HCT116 (cell line): Measurements from ENCODE around the gene HORMAD2. TPM values are rescaled to one million over a fixed set of nuclear protein-coding genes. Genes with fewer than 3 reads are reported as not detected.

Source experiments
- ATAC-seq: fragments of 200-7000 bp; cut with Tn5 transposase; 2 replicates; pipeline ENCODE4 v1.9.1; 2020; ENCODE audit warnings: mild to moderate bottlenecking, moderate library complexity
- BruUV-seq: library from RNA; stranded (reverse); fragments of 400-500 nt; replicated peaks from 2 replicates; lab custom pipeline; 2021; lab: Mats Ljungman, UMichigan
- CTCF ChIA-PET: fragments of 300-600 bp; sonication (Branson Sonifier 250); formaldehyde crosslinking; loops from one replicate; lab custom pipeline; 2021; ENCODE audit warnings: antibody characterized with exemption; lab: Charles Lee
- POLR2A ChIA-PET: fragments of 300-600, 350-600 bp; sonication (Branson Sonifier 250); formaldehyde crosslinking; loops from one replicate; lab custom pipeline; 2021; ENCODE audit warnings: antibody characterized with exemption; lab: Charles Lee
- RAD21 ChIA-PET, 2 experiments: fragments of 300-600 bp; sonication (Branson Sonifier 250); formaldehyde crosslinking; loops; one replicate each; lab custom pipeline; 2023; ENCODE audit warnings: low total read pairs in 2 of 2; ENCODE audit not compliant: uncharacterized antibody in 2 of 2, unreplicated experiment in 2 of 2, low non-redundant PET in 1 of 2; lab: Charles Lee
- DNase-seq: peaks from one replicate; pipeline ENCODE4 v3.0.0-alpha.2; 2010; ENCODE audit warnings: low read depth, low spot score
- H2AFZ ChIP-seq: fragments of 200-600 bp; shearing (Covaris generic), sonication (generic); 2 replicates; pipeline ENCODE4 v1.6.1; 2017; ENCODE audit warnings: low read depth, mixed run types, mixed read lengths, antibody characterized with exemption, low read length; ENCODE audit not compliant: poor library complexity, severe bottlenecking
- H3K27ac ChIP-seq: 2 replicates; pipeline ENCODE4 v1.5.1; 2012; ENCODE audit warnings: low read depth, low read length
- H3K27me3 ChIP-seq: fragments of 200-600 bp; sonication (generic); 2 replicates; pipeline ENCODE4 v1.6.1; 2016; ENCODE audit warnings: mixed run types, low read length, mixed read lengths; ENCODE audit not compliant: insufficient read depth
- H3K36me3 ChIP-seq, 2 experiments: fragments of 200-500 bp in 1 of 2; fragments of 200-600 bp in 1 of 2; sonication (Bioruptor generic) in 1 of 2; sonication (generic) in 1 of 2; 2 replicates each; pipeline versions ENCODE4 v1.5.1 to v1.6.1; 2014 to 2016; ENCODE audit warnings: low read length in 2 of 2, inconsistent platforms in 1 of 2, mixed read lengths in 1 of 2, mixed run types in 1 of 2; ENCODE audit not compliant: insufficient read depth in 2 of 2, control insufficient read depth in 1 of 2
- H3K4me1 ChIP-seq, 2 experiments: fragments of 200-600 bp in 1 of 2; sonication (generic) in 1 of 2; 2 replicates each; pipeline versions ENCODE4 v1.5.1 to v1.6.1; 2012 to 2017; ENCODE audit warnings: low read length in 2 of 2, inconsistent platforms in 1 of 2, mild to moderate bottlenecking in 1 of 2, mixed read lengths in 1 of 2, mixed run types in 1 of 2, moderate library complexity in 1 of 2; ENCODE audit not compliant: insufficient read depth in 2 of 2, control insufficient read depth in 1 of 2
- H3K4me2 ChIP-seq: fragments of 200-600 bp; sonication (generic); 2 replicates; pipeline ENCODE4 v1.6.1; 2017; ENCODE audit warnings: mixed run types, low read length, mixed read lengths
- H3K4me3 ChIP-seq, 2 experiments: fragments of 200-600 bp in 1 of 2; sonication (generic) in 1 of 2; replicated peaks in 1 of 2; 2 replicates each; pipeline ENCODE4 v1.5.1; 2011 to 2016; ENCODE audit warnings: low read length in 2 of 2, control low read depth in 1 of 2, low read depth in 1 of 2, mild to moderate bottlenecking in 1 of 2, mixed read lengths in 1 of 2, mixed run types in 1 of 2
- H3K79me2 ChIP-seq: fragments of 200-600 bp; sonication (generic); 2 replicates; pipeline ENCODE4 v1.6.1; 2017; ENCODE audit warnings: mild to moderate bottlenecking, mixed run types, low read length, moderate library complexity, mixed read lengths; ENCODE audit not compliant: insufficient read depth
- H3K9ac ChIP-seq: fragments of 200-600 bp; sonication (generic); 2 replicates; pipeline ENCODE4 v1.6.1; 2016; ENCODE audit warnings: low read length, mixed read lengths
- H3K9me2 ChIP-seq: fragments of 200-600 bp; sonication (generic), shearing (Covaris generic); 2 replicates; pipeline ENCODE4 v1.6.1; 2017; ENCODE audit warnings: mixed run types, mild to moderate bottlenecking, moderate library complexity; ENCODE audit not compliant: insufficient read depth
- H3K9me3 ChIP-seq, 2 experiments: fragments of 200-500 bp in 1 of 2; fragments of 200-600 bp in 1 of 2; sonication (Bioruptor generic) in 1 of 2; sonication (generic) in 1 of 2; 2 replicates each; pipeline ENCODE4 v1.6.1; 2014 to 2017; ENCODE audit warnings: low read length in 2 of 2, mixed read lengths in 2 of 2, inconsistent platforms in 1 of 2, low read depth in 1 of 2, mild to moderate bottlenecking in 1 of 2, mixed run types in 1 of 2, moderate library complexity in 1 of 2; ENCODE audit not compliant: control insufficient read depth in 1 of 2, insufficient read depth in 1 of 2
- H4K20me1 ChIP-seq: fragments of 200-600 bp; sonication (generic), shearing (Covaris generic); 2 replicates; pipeline ENCODE4 v1.6.1; 2017; ENCODE audit warnings: mixed run types, mild to moderate bottlenecking, moderate library complexity; ENCODE audit not compliant: insufficient read depth
- CBX3 ChIP-seq: IDR thresholded peaks from 2 replicates; pipeline ENCODE4 v1.6.1; 2012; ENCODE audit warnings: low read depth
- EGR1 ChIP-seq: IDR thresholded peaks from 2 replicates; pipeline ENCODE4 v1.6.1; 2012; ENCODE audit warnings: low read depth
- ELF1 ChIP-seq: IDR thresholded peaks from 2 replicates; pipeline ENCODE4 v1.6.1; 2012; ENCODE audit warnings: low read depth, borderline replicate concordance
- EZH2 ChIP-seq: fragments of 200-600 bp; sonication (generic); IDR thresholded peaks from 2 replicates; pipeline ENCODE4 v1.6.1; 2017; ENCODE audit warnings: antibody characterized with exemption, mixed run types
- EZH2phosphoT487 ChIP-seq: fragments of 200-600 bp; IDR thresholded peaks from 2 replicates; pipeline ENCODE4 v1.6.1; 2018; ENCODE audit warnings: antibody characterized with exemption, borderline replicate concordance
- FOSL1 ChIP-seq: IDR thresholded peaks from 2 replicates; pipeline ENCODE4 v1.6.1; 2012; ENCODE audit warnings: low read depth
- POLR2AphosphoS5 ChIP-seq: IDR thresholded peaks from 2 replicates; pipeline ENCODE4 v1.6.1; 2011; ENCODE audit warnings: mild to moderate bottlenecking, low read depth, low read length, moderate library complexity
- RAD21 ChIP-seq: IDR thresholded peaks from 2 replicates; pipeline ENCODE4 v1.6.1; 2012; ENCODE audit warnings: low read depth, mild to moderate bottlenecking
- SIN3A ChIP-seq: IDR thresholded peaks from 2 replicates; pipeline ENCODE4 v1.6.1; 2012; ENCODE audit warnings: low read depth
- SP1 ChIP-seq: IDR thresholded peaks from 2 replicates; pipeline ENCODE4 v1.6.1; 2012; ENCODE audit warnings: low read depth
- SRF ChIP-seq: IDR thresholded peaks from 2 replicates; pipeline ENCODE4 v1.6.1; 2012; ENCODE audit warnings: low read depth
- TCF7L2 ChIP-seq: IDR thresholded peaks from 2 replicates; pipeline ENCODE4 v1.7.0; 2011; ENCODE audit warnings: borderline replicate concordance, inconsistent platforms; ENCODE audit not compliant: insufficient read depth, insufficient read length; ENCODE audit errors: extremely low read depth
- YY1 ChIP-seq: IDR thresholded peaks from 2 replicates; pipeline ENCODE4 v1.6.1; 2011; ENCODE audit warnings: low read length, low read depth, moderate library complexity, mild to moderate bottlenecking; ENCODE audit not compliant: insufficient replicate concordance; ENCODE audit errors: extremely low read depth
- ZFX ChIP-seq: fragments of 450-650 bp; IDR thresholded peaks from 2 replicates; pipeline ENCODE4 v1.6.1; 2017
- ZNF274 ChIP-seq: fragments of 200-500 bp; sonication (Bioruptor generic); IDR thresholded peaks from 2 replicates; pipeline ENCODE4 v1.6.1; 2014; ENCODE audit warnings: mild to moderate bottlenecking, low read depth, low read length, inconsistent platforms
- intact Hi-C: fragments of 100-400 bp; cut with micrococcal nuclease; formaldehyde crosslinking; loops from 2 replicates; pipeline ENCODE4 v1.10.0; 2022
- total RNA-seq: library from RNA; stranded (reverse); gene quantifications from one replicate; pipeline ENCODE4 v1.2.1, GENCODE V29; 2021; ENCODE audit not compliant: unreplicated experiment
- TF ChIP-seq, protein P1 (sequence below): IDR thresholded peaks from 2 replicates; pipeline ENCODE4 v1.6.1; 2012
- TF ChIP-seq, protein P2 (sequence below), 3 experiments: fragments of 200-600 bp in 1 of 3; sonication (generic) in 1 of 3; IDR thresholded peaks in 2 of 3; conservative IDR thresholded peaks in 1 of 3; 2 replicates each; pipeline ENCODE4 v1.5.1; 2012 to 2017; ENCODE audit warnings: low read depth in 2 of 3, low read length in 2 of 3, antibody characterized with exemption in 1 of 3, borderline replicate concordance in 1 of 3, control low read depth in 1 of 3, mild to moderate bottlenecking in 1 of 3, mixed read lengths in 1 of 3, mixed run types in 1 of 3, moderate library complexity in 1 of 3; ENCODE audit not compliant: insufficient read depth in 1 of 3
- TF ChIP-seq, protein P3 (sequence below): IDR thresholded peaks from 2 replicates; pipeline ENCODE4 v1.6.1; 2011; ENCODE audit warnings: mild to moderate bottlenecking, low read length, moderate library complexity; ENCODE audit not compliant: insufficient replicate concordance; ENCODE audit errors: extremely low read depth
- TF ChIP-seq, protein P4 (sequence below): IDR thresholded peaks from 2 replicates; pipeline ENCODE4 v1.6.1; 2012

HORMAD2 gene
- total RNA-seq, 1 experiment from 2014 or later, result not detected

DNA sequence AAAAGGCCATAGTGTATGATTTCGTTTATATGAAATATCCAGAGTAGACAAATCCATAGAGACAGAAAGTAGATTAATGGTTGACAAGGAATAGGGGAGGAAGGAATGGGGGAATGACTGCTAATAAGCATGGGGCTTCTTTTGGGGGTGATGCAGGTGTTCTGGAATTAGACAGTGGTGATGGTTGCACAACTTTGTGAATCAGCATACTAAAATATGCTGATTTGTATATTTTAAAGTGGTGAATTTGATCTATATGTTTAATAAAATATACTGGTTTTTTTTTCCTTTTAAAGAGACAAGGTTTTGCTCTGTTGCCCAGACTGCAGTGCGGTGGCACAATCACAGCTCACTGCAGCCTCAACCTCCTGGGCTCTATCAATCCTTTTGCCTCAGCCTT, 6.5 kb upstream of the HORMAD2 start (continued):
- TF ChIP-seq EZH2 (no peak), CBX3 (no peak)
- TF ChIP-seq, protein P1, sequence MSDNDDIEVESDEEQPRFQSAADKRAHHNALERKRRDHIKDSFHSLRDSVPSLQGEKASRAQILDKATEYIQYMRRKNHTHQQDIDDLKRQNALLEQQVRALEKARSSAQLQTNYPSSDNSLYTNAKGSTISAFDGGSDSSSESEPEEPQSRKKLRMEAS, result no peak

DNA sequence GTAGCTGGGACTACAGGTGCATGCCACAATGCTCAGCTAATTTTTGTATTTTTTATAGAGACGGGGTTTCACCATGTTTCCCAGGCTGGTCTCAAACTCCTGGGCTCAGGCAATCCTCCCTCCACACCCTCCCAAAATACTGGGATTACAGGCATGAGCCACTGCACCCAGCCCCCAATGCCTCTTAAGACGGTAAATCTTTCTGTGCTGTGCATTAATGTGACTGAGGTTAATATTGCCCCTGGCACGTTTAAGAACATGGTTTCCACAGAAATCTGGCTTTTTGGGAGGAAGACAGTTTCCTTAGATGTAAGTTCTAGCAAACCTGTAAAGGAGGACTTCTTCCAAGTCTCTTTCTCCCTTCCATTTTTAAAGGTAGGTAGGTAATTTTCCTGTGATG, 6.1 kb upstream of the HORMAD2 start:
- POLR2A ChIA-PET, result no interaction called here

More for the DNA sequence above, 6.1 kb upstream of the HORMAD2 start:
- ATAC-seq, result no peak
- H3K36me3 ChIP-seq, result no peaks in the 10 kb centered on the region
- H3K27ac ChIP-seq, result no peak overlapping the region
- intact Hi-C loops, result no loop called here
- no peak overlapping the region for H3K4me3 ChIP-seq
- no peaks in the 10 kb centered on the region; a peak in 1 of 4 replicates for H3K9me3 ChIP-seq
- no peaks in the 10 kb centered on the region for H3K9me2 ChIP-seq
- TF ChIP-seq RAD21 (no peak), POLR2AphosphoS5 (no peak), ELF1 (no peak), YY1 (no peak), ZNF274 (no peak), EZH2phosphoT487 (no peak), FOSL1 (no peak), EGR1 (no peak), SIN3A (no peak), ZFX (no peak), EZH2 (no peak), CBX3 (no peak), TCF7L2 (no peak), SP1 (no peak), SRF (no peak)
- TF ChIP-seq, protein P2, sequence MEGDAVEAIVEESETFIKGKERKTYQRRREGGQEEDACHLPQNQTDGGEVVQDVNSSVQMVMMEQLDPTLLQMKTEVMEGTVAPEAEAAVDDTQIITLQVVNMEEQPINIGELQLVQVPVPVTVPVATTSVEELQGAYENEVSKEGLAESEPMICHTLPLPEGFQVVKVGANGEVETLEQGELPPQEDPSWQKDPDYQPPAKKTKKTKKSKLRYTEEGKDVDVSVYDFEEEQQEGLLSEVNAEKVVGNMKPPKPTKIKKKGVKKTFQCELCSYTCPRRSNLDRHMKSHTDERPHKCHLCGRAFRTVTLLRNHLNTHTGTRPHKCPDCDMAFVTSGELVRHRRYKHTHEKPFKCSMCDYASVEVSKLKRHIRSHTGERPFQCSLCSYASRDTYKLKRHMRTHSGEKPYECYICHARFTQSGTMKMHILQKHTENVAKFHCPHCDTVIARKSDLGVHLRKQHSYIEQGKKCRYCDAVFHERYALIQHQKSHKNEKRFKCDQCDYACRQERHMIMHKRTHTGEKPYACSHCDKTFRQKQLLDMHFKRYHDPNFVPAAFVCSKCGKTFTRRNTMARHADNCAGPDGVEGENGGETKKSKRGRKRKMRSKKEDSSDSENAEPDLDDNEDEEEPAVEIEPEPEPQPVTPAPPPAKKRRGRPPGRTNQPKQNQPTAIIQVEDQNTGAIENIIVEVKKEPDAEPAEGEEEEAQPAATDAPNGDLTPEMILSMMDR (IDR thresholded peaks at IDR 0.05 in 2 of 3, conservative IDR thresholded peaks at IDR 0.05 in 1 of 3; ENCODE audit: borderline replicate concordance in 1 of 3, insufficient read depth in 1 of 3, low read depth in 2 of 3, low read length in 2 of 3), result no peak
- TF ChIP-seq, protein P3, sequence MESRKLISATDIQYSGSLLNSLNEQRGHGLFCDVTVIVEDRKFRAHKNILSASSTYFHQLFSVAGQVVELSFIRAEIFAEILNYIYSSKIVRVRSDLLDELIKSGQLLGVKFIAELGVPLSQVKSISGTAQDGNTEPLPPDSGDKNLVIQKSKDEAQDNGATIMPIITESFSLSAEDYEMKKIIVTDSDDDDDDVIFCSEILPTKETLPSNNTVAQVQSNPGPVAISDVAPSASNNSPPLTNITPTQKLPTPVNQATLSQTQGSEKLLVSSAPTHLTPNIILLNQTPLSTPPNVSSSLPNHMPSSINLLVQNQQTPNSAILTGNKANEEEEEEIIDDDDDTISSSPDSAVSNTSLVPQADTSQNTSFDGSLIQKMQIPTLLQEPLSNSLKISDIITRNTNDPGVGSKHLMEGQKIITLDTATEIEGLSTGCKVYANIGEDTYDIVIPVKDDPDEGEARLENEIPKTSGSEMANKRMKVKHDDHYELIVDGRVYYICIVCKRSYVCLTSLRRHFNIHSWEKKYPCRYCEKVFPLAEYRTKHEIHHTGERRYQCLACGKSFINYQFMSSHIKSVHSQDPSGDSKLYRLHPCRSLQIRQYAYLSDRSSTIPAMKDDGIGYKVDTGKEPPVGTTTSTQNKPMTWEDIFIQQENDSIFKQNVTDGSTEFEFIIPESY, result no peak
- TF ChIP-seq, protein P4, sequence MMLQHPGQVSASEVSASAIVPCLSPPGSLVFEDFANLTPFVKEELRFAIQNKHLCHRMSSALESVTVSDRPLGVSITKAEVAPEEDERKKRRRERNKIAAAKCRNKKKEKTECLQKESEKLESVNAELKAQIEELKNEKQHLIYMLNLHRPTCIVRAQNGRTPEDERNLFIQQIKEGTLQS, result no peak
- TF ChIP-seq, protein P1, result no peak
- TF ChIP-seq, all 23 proteins: peak for 0
- H3K27me3 ChIP-seq, result peaks cover 21% of the 10 kb centered on the region
- RAD21 ChIA-PET, result no interaction called here
- no peaks in the 10 kb centered on the region for H3K4me1 ChIP-seq
- no peaks in the 10 kb centered on the region for H4K20me1 ChIP-seq
- H2AFZ ChIP-seq, result no peak overlapping the region
- H3K9ac ChIP-seq, result no peak overlapping the region
- CTCF ChIA-PET, result no interaction called here
- H3K79me2 ChIP-seq, result no peaks in the 10 kb centered on the region
- H3K4me2 ChIP-seq, result no peak overlapping the region
- BruUV-seq, result no TSS peak
- no peak for DNase-seq
